ENCODE results near the gene BOD1. TPM values are rescaled to one million over a fixed set of nuclear protein-coding genes. Genes with fewer than 3 reads are reported as not detected.
A peak's percentile ranks its signal among the peaks of the same experiment; 100 is the strongest.

BOD1 gene
- total and polyA plus RNA-seq, 10 of the 15 experiments (the other 5 are each of a cell fraction or from before 2014, with no cell fraction given), result 14.1 to 35.8 (median 29.6) TPM

DNA sequence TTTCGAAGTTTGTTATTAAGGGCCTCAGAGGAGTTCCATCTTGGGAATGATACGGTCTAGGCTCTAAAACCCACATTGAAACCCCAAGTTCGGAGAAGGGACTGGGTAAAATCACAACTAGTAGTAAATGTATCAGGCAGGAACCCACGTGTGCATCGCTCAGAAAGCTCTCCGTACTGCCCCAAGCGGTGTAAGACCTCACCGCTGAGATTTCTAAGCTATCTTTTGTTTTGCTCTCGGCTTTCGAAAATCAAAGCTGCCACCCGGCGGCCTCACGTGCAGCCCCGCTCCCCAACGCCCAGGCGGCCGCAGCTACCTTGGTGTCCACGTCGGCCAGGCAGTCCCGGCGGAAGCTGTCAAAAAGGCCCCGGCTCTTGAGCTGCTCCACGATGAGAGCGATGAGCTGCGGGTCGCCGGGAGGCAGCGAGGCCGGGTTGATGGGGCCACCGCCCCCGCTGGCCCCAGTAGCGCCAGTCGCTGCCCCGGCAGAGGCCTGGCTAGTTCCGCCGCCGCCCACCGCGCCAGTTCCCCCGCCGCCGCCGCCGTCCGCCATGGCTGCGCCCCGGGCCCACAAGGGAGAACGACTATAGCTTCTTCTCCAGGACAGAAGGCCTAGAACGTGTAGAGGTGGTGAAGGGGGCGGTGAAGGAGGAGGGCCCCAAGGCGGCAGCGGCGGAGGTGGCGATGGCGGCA lies 420 bp downstream of the BOD1 start (continued):
- TF ChIP-seq TCF12 (IDR thresholded peaks at IDR 0.05; ENCODE audit: low read depth, low read length) (0 out of 2 replicates have a peak, but pooled peaks have one; percentile 26), ZNF384 (IDR thresholded peaks at IDR 0.05; ENCODE audit: borderline replicate concordance, low read depth, low read length) (no peak), CREB1 (IDR thresholded peaks at IDR 0.05; ENCODE audit: low read depth) (peak; percentile 35; the same call in 1 of the 2 replicates), CBFB (IDR thresholded peaks at IDR 0.05; ENCODE audit: low read depth) (no peak), MEF2B (IDR thresholded peaks at IDR 0.05; ENCODE audit: partially characterized antibody, poor library complexity, severe bottlenecking) (no peak), TBL1XR1 (IDR thresholded peaks at IDR 0.05; ENCODE audit: low read depth, low read length) (0 out of 2 replicates have a peak, but pooled peaks have one; percentile 37), IKZF1 (conservative IDR thresholded peaks at IDR 0.05) (no peak), POU2F2 (IDR thresholded peaks at IDR 0.05; ENCODE audit: borderline replicate concordance, low read depth, low read length) (0 out of 3 replicates have a peak, but pooled peaks have one; percentile 9), SMARCA5 (IDR thresholded peaks at IDR 0.05) (peak; percentile 88; the same call in 1 of the 2 replicates), WRNIP1 (IDR thresholded peaks at IDR 0.05; ENCODE audit: borderline replicate concordance, low read depth, low read length) (0 out of 2 replicates have a peak, but pooled peaks have one; percentile 60), HDAC6 (IDR thresholded peaks at IDR 0.05; ENCODE audit: unreplicated experiment) (no peak), MYC (IDR thresholded peaks at IDR 0.05; ENCODE audit: insufficient read depth, insufficient read length, insufficient replicate concordance, low read length, severe bottlenecking) (no peak), CHD4 (IDR thresholded peaks at IDR 0.05) (no peak), SPI1 (IDR thresholded peaks at IDR 0.05; ENCODE audit: borderline replicate concordance, insufficient read depth, low read depth, low read length) (no peak), RAD51 (IDR thresholded peaks at IDR 0.05) (peak; percentile 86), YY1 (IDR thresholded peaks at IDR 0.05; ENCODE audit: low read depth, low read length) (peak; percentile 13), SRF (IDR thresholded peaks at IDR 0.05; ENCODE audit: low read depth in 2 of 2, low read length in 2 of 2) (no peak)
- TF ChIP-seq, protein P1, sequence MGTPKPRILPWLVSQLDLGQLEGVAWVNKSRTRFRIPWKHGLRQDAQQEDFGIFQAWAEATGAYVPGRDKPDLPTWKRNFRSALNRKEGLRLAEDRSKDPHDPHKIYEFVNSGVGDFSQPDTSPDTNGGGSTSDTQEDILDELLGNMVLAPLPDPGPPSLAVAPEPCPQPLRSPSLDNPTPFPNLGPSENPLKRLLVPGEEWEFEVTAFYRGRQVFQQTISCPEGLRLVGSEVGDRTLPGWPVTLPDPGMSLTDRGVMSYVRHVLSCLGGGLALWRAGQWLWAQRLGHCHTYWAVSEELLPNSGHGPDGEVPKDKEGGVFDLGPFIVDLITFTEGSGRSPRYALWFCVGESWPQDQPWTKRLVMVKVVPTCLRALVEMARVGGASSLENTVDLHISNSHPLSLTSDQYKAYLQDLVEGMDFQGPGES (IDR thresholded peaks at IDR 0.05), result no peak
- TF ChIP-seq, protein P2, sequence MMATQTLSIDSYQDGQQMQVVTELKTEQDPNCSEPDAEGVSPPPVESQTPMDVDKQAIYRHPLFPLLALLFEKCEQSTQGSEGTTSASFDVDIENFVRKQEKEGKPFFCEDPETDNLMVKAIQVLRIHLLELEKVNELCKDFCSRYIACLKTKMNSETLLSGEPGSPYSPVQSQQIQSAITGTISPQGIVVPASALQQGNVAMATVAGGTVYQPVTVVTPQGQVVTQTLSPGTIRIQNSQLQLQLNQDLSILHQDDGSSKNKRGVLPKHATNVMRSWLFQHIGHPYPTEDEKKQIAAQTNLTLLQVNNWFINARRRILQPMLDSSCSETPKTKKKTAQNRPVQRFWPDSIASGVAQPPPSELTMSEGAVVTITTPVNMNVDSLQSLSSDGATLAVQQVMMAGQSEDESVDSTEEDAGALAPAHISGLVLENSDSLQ (IDR thresholded peaks at IDR 0.05), result 0 out of 2 replicates have a peak, but pooled peaks have one; percentile 10
- TF ChIP-seq, protein P3, sequence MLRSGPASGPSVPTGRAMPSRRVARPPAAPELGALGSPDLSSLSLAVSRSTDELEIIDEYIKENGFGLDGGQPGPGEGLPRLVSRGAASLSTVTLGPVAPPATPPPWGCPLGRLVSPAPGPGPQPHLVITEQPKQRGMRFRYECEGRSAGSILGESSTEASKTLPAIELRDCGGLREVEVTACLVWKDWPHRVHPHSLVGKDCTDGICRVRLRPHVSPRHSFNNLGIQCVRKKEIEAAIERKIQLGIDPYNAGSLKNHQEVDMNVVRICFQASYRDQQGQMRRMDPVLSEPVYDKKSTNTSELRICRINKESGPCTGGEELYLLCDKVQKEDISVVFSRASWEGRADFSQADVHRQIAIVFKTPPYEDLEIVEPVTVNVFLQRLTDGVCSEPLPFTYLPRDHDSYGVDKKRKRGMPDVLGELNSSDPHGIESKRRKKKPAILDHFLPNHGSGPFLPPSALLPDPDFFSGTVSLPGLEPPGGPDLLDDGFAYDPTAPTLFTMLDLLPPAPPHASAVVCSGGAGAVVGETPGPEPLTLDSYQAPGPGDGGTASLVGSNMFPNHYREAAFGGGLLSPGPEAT (IDR thresholded peaks at IDR 0.05; ENCODE audit: low read depth), result no peak
- TF ChIP-seq, protein P4, sequence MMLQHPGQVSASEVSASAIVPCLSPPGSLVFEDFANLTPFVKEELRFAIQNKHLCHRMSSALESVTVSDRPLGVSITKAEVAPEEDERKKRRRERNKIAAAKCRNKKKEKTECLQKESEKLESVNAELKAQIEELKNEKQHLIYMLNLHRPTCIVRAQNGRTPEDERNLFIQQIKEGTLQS (IDR thresholded peaks at IDR 0.05; ENCODE audit: borderline replicate concordance, extremely low read depth, low read depth, low read length), result peak; percentile 14; the same call in 1 of the 2 replicates
- TF ChIP-seq, protein P5, sequence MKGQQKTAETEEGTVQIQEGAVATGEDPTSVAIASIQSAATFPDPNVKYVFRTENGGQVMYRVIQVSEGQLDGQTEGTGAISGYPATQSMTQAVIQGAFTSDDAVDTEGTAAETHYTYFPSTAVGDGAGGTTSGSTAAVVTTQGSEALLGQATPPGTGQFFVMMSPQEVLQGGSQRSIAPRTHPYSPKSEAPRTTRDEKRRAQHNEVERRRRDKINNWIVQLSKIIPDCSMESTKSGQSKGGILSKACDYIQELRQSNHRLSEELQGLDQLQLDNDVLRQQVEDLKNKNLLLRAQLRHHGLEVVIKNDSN (IDR thresholded peaks at IDR 0.05; ENCODE audit: borderline replicate concordance, extremely low read length, insufficient read depth, low read depth, low read length), result peak; percentile 58
- TF ChIP-seq, protein P6, sequence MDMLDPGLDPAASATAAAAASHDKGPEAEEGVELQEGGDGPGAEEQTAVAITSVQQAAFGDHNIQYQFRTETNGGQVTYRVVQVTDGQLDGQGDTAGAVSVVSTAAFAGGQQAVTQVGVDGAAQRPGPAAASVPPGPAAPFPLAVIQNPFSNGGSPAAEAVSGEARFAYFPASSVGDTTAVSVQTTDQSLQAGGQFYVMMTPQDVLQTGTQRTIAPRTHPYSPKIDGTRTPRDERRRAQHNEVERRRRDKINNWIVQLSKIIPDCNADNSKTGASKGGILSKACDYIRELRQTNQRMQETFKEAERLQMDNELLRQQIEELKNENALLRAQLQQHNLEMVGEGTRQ (IDR thresholded peaks at IDR 0.05; ENCODE audit: borderline replicate concordance, low read depth, low read length), result peak; percentile 60

Measured in GM12878 (cell line).